Dedifferentiated amniotic fluid mesenchymal stem cell (primary cell): ENCODE data around the gene MAML3.

Experiments
- DNase-seq: peaks from one replicate; pipeline ENCODE4 v3.0.0-alpha.2; 2016; ENCODE audit errors: extremely low spot score

The MAML3 gene

DNA sequence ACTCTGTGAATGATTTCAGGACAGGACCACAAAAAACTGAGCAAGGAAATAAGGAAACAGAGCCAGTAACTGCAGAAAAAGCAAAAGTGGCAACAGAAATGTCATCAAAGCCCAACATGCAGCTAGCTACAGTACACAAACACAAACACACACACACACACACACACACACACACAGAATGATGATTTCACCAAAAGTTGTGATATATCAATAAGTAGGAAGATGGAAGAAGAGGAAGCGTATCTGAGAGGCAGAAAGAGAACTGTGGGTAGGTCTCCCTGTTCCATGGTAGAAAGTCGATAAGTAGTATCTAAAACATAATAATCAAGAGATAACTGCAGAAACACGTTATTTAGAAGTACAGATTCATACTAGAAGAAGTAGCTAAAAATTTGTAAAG lies 340.1 kb downstream of the MAML3 start:
- DNase-seq: no peak

DNA sequence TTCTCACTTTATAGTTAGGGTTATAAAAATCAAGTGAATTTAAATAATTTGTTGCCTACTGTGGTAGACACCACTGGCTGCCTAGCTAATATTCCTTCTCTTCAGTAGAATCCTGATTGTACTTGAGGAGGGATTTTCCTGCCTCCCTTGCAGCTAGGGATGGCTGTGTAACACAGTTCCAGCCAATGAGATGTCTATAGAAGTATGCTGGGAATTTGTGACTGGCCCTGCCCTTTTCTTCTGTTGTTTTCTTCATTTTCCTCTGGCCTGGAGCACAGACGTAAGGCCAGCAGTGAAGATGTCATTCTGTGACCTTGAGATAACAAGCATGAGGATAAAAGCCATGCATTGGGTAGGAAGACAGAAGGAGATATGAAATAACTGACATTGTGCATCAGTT lies 343.3 kb downstream of the MAML3 start:
- DNase-seq: no peak

DNA sequence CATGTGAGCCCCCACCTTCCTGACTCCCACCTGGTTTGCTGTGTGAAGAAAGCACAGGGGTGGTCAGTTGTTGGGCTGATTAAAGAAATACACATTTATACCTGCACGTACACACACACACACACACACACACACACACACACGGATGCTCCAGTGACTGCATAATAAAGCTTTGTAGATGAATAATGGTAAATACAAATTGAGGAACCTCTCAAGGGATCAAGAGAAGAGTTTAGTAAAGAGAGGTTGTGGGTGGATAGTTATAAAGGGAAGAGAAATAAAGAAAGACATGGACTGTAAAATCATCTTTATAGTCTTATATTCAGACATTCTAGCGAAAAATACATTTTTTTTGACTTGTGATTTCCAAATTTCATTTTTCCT lies 344.2 kb downstream of the MAML3 start:
- no peak for DNase-seq

DNA sequence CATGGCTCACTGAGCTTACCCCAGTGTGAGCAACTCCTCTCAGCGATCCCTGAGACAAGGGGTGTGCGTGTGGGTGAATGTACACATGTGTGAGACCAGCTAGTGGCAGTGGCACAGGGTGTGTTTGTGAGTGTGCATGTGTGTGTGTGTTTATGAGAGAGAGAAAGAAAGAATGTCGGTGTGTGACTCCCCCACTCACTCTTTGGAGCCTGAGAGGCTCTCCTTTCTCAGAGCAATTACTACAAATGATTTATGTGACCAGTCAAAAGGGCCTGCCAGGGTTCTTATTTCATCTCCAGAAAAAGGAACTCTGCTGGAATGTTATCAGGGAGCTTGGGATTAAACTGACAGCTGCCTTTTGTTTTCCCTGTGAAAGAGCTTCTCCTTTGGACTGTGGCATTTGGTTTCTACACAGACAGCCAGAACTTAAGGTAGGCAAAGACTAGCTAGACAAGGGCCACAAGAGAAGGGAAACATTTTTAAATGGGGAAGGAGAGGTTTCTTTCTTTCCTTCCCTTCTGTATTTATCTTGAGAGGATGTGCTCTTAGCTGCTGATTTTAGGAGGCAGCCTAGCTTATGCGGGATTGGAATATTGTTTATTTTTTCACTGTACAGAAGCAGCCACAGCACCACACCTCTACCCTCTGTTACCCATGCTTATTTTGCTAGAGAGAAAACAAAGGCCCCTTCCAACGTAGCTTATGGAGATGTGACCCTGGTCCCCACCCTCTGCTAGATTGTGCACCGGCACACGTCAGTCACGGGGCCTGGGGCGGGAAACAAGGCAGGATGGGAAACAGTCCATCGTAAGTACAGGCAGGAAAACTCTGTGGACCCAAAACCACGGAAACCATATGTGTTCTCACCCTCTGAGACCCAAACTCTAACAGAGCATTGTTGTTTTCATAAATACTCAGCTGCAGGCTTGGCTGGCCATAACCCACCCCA lies 344.9 kb downstream of the MAML3 start:
- DNase-seq: no peak

DNA sequence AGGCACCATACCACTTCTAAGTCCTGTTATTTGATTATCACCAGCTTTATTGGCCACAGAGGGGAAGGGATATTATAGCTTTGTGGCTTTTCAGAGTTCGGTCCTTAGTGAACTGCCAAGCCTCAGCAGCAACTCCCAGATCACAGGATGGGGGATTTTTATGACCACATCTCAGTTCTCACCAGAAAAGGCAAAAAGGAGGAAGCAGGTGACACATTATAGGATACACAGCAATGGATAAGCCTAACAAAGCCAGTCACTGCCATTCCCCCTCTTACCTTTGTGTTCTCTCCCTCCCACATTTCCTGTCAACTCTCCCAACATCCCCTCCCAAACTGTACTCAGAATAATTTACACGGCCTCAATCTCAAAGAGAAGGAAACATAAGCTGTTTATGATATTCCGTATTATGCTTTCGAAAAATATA lies 345.6 kb downstream of the MAML3 start:
- no peak for DNase-seq

DNA sequence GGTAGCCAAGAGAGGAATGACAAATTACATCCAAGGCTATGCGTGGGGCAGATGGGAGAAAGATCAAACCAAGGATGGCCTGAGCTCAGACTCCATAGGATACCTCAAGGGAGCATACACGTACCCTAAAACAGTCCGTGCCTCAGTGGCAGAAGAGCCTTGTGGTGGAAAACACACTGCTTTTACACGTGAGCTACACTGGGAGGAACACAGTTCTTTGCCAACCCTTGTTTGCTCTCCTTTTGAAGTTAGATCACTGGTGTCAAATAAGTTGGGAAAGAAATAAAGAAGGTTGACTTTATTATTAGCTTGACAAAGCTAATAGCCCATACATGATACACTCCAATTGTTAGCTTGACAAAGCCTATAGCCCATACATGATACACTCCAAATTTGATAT lies 346.5 kb downstream of the MAML3 start:
- no peak for DNase-seq

DNA sequence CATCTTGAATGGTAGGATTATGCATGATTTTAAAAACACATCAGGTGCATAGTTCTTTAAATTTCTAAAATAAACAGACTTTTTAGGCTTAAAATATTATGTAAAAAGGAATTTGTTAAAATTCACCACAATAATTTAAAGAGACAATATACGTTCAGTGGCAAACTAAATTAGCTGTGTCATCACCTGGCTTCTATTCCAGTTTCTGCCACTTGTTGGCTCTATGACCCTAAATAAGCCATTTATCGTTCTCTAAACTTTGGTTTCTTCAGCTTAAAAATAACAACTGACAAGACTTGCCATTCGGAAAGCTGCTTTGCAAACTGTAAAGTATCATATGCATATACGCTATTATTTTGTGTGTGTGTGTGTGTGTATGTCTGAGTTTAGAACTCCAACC lies 347.1 kb downstream of the MAML3 start:
- no peak for DNase-seq

DNA sequence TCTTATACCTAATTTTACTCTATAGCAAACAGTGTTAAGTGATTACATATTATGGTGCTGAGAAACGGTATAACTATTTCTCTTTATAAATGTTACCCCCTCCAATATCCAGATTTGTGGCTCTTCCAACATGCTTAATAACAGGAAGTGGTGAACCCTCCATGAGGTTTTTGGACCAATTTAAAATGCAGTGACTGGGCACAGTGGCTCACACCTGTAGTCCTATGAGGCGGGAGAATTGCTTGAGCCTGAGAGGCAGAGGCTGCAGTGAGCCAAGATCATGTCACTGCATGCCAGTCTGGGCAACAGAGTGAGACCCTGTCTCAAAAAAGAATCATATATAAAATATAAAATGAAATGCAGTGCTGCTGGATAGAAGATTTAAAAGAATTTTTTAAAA lies 351.1 kb downstream of the MAML3 start:
- DNase-seq: no peak

DNA sequence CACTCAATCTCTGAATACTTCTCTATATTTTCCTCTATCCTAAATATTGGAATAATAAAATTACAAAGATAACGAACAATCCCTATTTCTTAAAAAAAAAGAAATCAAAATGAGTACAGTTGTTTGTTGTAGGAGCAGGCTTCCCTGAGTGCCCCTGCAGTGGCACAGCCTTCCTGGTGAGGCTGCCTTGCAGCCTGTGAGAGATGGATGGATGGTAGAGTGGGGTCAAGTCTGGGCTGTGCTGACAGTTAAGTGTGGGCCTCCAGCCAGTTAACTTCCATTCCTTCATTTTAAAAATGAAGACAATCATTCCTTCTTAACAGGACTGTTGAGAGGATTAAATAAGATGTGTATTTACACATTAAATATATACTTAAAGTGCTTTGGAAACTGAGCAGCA lies 351.5 kb downstream of the MAML3 start:
- DNase-seq: no peak

DNA sequence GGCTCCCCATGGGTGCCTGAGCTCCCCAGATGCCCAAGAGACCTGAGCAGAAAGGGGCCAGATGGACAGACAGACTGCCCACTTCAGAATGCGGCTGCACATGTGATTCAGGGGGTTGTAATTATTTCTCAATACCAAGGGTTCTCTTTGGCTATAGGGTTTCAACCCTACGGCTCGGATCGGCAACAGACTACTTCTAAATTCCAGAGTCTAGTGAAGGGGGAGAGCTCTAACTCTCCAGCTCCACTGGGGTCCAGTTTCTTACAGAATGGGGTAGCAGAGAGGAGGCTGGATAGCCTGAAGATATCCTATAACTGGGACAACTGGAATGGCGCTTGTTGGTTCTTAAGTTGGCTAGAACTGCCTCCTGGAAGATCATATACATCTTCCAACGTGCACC lies 352.1 kb downstream of the MAML3 start:
- no peak for DNase-seq

DNA sequence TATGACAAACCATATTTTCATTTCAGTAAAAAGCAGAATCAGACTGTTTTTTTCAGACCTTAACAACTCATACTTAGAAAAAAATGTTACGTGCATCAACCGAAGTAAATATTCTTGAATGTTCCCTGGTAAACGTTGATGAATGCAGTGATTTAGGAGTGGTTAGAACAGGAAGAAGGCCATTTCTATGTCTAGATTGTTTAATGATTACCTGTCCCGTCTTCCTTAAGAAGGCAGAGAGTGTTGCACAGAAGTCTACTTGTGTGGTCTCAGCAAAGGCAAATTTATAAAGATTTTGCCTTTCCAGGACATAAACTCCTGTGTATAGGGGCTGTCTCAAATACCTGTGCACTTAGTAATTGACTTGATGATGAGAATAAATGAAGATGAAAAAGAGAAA lies 353.9 kb downstream of the MAML3 start:
- no peak for DNase-seq

DNA sequence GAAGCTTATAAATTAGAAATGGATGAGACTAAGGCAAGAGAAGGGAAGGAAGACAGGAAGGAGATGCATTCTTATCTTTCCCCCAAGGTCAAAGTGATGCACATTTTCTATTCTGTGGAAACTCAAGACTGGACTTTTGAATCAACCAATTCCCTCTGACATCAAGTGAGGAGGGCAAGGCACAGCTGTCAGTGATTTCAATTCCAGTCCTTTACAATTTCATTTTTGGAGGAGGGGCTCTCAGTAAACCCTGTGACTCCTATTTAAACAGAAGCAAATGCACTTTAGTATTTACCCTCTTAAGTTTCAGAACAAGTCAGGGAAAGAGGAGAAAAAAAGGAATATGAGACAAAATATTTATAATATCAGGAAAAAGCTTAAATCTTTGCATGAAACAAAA lies 354.4 kb downstream of the MAML3 start:
- no peak for DNase-seq

DNA sequence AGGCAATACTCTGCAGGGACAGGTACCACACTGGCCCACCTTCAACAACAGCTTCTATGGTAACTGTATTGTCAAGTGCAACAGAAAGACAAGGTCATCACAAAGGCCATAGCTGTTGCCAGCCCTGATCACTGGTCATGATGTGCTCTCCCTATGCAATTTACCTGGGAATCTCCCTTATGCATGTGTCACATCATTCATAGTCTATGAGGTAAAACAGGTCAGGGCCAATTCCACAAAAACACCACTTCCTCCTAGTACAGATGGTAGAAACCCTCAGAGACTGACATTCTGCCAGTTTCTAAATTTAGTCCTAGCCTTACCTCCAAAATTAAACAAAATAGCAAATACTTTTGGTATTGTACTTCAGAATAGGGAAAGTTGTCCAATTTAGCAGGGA lies 355.5 kb downstream of the MAML3 start:
- DNase-seq: no peak

DNA sequence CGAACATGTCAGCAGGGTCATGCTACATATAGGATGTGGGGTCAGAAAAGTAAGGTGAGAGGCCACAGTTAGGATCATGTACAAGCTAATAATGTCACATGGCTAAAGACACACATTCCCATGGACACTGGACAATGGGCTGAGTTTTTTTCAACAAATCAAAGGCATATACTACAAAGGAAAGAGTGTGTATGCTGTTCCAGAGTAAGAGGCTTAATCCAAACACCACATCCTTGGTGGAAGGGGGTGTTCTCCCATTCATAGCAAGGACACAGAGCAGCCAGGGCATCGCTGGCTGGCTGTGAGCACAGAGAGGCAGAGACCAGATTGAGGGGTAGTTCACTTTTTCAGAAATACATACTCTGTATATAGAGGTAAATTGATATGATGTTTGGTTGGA lies 356.7 kb downstream of the MAML3 start:
- DNase-seq: no peak

DNA sequence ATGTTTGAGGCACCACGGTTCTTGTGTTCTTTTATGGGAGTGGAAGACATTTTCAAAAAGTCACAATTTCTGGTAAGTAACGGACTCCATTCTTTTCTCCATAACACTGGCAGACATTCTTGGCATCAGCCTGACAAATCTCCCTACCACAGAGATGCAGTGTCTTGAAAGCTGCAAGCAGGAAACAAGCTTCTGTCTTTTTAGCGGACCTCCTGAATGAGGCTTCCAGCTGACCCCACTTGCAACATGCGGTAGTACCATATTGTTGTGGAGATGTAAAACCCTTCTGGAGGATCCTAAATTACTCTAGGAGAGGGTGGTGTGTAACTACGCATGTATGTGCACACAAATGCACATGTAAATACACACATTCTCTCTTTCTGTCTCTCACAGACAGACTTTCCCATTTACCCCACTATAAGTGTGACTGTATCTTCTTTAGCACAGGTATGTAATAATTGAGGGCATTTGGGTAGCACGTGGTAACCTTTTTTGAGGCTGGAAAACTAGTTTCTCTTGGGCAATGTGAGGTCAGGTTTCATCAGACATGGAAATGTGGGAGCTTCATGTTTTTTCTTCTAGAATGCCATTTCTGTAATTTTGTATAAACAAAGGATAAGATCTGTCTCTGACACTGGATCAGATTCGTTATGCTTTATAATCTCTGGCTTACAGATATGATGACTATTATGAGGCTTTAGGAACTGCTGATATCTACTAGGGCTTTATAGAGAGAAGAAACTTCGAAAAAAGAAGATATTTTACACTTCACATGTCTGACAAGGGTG lies 358.3 kb downstream of the MAML3 start:
- DNase-seq: peak; percentile 66

DNA sequence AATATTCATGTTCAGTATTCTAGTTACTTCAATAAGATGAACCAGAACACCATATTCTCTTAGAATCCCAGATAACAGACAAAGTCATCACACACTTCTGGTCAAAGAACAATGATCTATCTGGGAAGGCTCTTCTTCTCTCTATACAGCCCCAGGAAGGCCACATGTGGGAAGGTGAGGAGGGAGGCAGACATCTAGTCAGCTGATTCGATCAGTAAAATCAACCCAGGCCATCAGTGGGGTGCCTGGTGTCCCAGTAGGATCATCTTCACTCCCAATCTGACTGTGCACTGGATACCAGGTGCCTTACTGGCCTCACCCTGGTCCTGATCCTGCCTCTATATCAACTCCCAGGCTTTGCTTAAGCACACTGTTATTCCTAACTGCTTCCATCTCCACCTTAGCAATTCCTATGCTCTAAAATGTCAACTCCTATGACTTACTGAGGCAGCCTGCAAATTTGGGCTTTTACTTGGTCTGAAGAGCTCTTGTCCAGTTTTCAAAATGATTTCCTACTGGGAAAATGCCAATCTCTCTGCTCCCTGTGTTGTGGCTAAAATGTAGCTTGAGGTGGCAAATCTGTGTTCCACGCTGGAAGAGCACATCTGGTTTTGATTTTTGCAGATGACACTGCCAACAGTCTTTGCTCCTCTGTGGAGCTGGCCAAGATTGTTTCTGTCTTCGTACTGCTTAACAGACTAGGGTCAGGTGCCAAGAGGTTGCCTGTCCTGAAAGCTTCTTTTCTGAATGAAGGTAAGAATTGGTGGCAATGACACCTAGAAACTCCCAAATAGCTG lies 359.6 kb downstream of the MAML3 start:
- DNase-seq: peak; percentile 63

DNA sequence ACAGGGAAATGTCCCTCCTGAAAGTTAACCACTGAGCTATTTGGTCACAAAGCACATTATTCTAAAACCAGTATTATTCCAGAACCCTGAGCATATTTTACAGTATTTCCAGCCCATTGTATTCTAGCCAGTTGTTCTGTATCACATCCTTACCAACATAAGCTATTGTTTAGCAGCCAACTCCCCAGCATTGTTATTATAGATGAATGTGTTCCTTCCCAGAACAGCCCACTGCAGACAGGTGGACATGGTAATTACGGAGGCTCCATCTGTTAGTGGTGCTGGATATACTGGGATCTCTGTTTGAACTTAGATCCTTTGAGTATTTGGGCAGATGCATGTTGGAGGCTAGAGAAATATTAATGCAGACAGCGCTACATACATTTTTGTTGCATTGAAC lies 362.3 kb downstream of the MAML3 start:
- DNase-seq: no peak

DNA sequence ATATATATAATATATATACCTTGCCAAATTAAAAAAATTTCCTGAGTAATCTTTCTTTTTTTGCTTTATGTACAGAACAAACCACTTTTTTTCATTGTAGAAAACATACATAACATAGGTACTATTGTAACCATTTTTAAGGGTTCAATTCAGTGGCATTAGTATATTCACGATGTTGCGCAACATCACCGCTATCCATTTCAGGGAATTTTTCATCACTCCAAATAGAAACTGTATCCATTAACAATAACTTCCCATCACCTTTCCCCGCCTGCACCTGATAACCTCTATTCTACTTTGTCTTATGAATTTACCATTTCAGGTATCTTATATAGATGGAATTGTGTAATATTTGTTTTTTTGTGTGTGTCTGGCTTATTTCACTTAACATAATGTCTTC lies 363.7 kb downstream of the MAML3 start:
- no peak for DNase-seq

DNA sequence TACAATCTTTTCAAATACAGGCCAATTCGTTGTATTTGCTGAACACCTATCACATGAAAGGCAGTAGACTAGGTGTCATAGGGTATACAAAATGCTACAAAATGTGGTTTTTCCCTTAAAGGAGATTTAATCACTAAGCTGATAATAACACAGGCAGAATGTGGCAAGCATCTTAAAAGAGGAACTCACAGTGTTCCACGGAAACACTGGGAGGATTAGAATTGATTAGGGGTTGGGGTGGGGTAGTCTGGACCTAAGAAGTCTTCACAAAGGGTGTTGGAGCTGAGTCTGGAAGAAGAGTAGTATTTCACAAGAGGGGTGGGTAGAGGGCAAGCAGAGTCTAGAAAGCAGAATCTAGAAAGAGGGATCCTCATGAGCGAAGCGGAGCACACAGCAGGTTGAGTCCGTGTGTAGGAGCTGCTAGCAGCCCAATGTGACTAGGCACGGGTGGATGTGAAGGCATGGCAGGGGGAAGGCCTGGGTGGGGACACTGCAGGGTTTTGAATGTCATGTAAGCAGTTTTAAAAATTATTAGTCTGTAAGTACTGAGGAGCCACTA lies 364.8 kb downstream of the MAML3 start:
- DNase-seq: no peak

DNA sequence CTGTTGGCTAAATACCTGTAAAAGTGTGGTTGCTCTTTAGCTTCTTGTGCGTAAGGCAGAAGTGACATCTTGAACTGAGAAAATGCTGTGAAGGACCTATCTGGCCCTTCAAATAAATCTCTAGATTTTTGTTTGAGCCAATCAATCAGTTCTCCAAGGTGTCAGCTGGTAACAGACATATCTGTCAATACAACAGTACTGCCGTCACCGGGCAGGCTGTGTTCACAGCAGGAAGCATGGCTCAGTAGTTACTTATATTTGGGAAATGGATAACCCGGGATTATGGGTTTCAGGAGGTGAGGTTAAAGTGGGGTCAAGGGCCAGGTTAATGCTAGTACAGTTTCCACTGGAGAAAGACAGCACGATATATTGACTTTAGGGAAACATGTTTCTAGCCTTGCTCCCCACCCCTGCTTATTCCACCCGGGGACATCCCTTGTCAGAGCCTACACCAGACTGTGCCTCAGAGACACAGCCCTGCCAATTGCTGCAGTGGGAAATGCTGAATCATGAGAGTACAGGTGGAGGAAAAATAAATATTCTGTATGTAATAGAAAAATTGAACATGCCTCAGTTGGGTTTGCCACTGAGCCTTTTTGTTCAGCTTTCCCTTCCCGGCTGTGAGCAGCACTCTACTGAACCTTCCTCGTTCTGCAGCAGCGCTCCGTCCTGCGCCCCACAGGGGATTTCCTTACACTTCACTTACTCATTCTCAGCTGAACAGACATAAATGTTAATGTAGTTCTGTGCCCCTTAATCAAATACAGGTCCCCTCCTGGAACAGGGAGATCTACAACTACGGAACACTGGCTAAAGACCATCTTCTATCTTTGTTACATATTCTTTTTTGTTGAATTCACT lies 367.3 kb downstream of the MAML3 start:
- no peak for DNase-seq

DNA sequence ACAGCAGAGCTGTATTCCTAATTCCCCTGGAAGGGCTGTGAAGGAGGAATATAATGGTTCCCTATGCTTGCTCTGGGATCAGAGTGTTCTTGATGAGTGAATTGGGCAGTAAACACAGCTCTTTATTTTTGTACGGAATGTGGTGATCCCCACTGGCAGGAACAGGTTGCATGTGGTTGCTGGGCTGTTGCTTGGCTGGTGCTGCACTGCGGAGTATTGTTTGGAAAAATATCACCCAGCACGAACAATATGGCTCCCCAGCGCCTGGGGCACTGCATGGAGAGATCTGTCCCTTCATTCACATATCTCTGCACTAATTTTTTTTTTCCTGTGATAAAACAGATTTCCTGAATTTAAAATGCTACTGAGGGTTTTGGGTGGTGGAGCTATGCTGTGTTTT lies 368.6 kb downstream of the MAML3 start:
- no peak for DNase-seq
